Panc1 (cell line): ENCODE data around the gene CPLX3. TPM values are rescaled to one million over a fixed set of nuclear protein-coding genes. Genes with fewer than 3 reads are reported as not detected.

Experiments used
- ATAC-seq: fragments of 200-7000 bp; cut with Tn5 transposase; 2 replicates; pipeline ENCODE4 v1.9.1; 2020; ENCODE audit warnings: mild to moderate bottlenecking, moderate library complexity
- BruUV-seq: library from RNA; stranded (reverse); fragments of 400-500 nt; replicated peaks from 2 replicates; lab custom pipeline; 2021; lab: Mats Ljungman, UMichigan
- CTCF ChIA-PET: fragments of 300-600 bp; sonication (Branson Sonifier 250); formaldehyde crosslinking; loops from one replicate; lab custom pipeline; 2022; ENCODE audit warnings: antibody characterized with exemption; lab: Charles Lee
- POLR2A ChIA-PET: fragments of 300-600 bp; sonication (Branson Sonifier 250); formaldehyde crosslinking; loops from one replicate; lab custom pipeline; 2022; ENCODE audit warnings: antibody characterized with exemption; lab: Charles Lee
- DNase-seq: peaks from one replicate; pipeline ENCODE4 v3.0.0-alpha.2; 2010; ENCODE audit warnings: low read depth, low spot score
- H3K27ac ChIP-seq: 2 replicates; pipeline ENCODE4 v1.5.1; 2011; ENCODE audit warnings: mild to moderate bottlenecking, low read length, inconsistent platforms
- H3K27me3 ChIP-seq: fragments of 200-500 bp; sonication (Bioruptor generic); 2 replicates; pipeline ENCODE4 v1.6.0; 2014; ENCODE audit warnings: low read length, inconsistent platforms; ENCODE audit not compliant: control insufficient read depth, insufficient read depth
- H3K36me3 ChIP-seq: fragments of 200-500 bp; sonication (Bioruptor generic); 2 replicates; pipeline ENCODE4 v1.5.1; 2014; ENCODE audit warnings: inconsistent platforms, mild to moderate bottlenecking, low read length, moderate library complexity; ENCODE audit not compliant: control insufficient read depth, insufficient read depth
- H3K4me1 ChIP-seq: 2 replicates; pipeline ENCODE4 v1.5.1; 2011; ENCODE audit warnings: inconsistent platforms, mild to moderate bottlenecking, low read length, moderate library complexity; ENCODE audit not compliant: control insufficient read depth, insufficient read depth
- H3K4me3 ChIP-seq, 2 experiments: 2 replicates each; pipeline ENCODE4 v1.5.1; 2011 to 2012; ENCODE audit warnings: low read depth in 2 of 2, low read length in 2 of 2, mild to moderate bottlenecking in 2 of 2, inconsistent platforms in 1 of 2, moderate library complexity in 1 of 2
- H3K9me3 ChIP-seq: fragments of 200-500 bp; sonication (Bioruptor generic); 2 replicates; pipeline ENCODE4 v1.5.1; 2014; ENCODE audit warnings: low read depth, mild to moderate bottlenecking, inconsistent platforms, low read length, moderate library complexity; ENCODE audit not compliant: control insufficient read depth, insufficient read depth
- POLR2AphosphoS5 ChIP-seq: IDR thresholded peaks from 2 replicates; pipeline ENCODE4 v1.6.1; 2012; ENCODE audit warnings: mild to moderate bottlenecking, low read depth, low read length, moderate library complexity
- REST ChIP-seq, 2 experiments: IDR thresholded peaks; 2 replicates each; pipeline ENCODE4 v1.6.1; 2011 to 2012; ENCODE audit warnings: low read depth in 2 of 2, control low read depth in 1 of 2, low read length in 1 of 2, mild to moderate bottlenecking in 1 of 2, moderate library complexity in 1 of 2; ENCODE audit not compliant: insufficient read depth in 1 of 2
- SIN3A ChIP-seq: IDR thresholded peaks from 2 replicates; pipeline ENCODE4 v1.6.1; 2012; ENCODE audit warnings: low read depth, mild to moderate bottlenecking, low read length, moderate library complexity, borderline replicate concordance; ENCODE audit not compliant: insufficient read depth
- TCF7L2 ChIP-seq: IDR thresholded peaks from 2 replicates; pipeline ENCODE4 v1.6.1; 2011; ENCODE audit warnings: mild to moderate bottlenecking, low read depth, low read length, inconsistent platforms
- in situ Hi-C: cut with HindIII; loops from 2 replicates; pipeline ENCODE4 v1.10.0; 2016; ENCODE audit warnings: low sequenced_read_pairs, low pct_unique_long_range_greater_than_20kb
- intact Hi-C: fragments of 100-400 bp; cut with micrococcal nuclease; formaldehyde crosslinking; loops from one replicate; pipeline ENCODE4 v1.10.0; 2022; ENCODE audit not compliant: unreplicated experiment
- total RNA-seq: library from RNA; stranded (reverse); gene quantifications from one replicate; pipeline ENCODE4 v1.2.1, GENCODE V29; 2021; ENCODE audit not compliant: unreplicated experiment
- TF ChIP-seq, protein P1 (sequence below): fragments of 450-650 bp; IDR thresholded peaks from 2 replicates; pipeline ENCODE4 v1.5.1; 2017; ENCODE audit warnings: mild to moderate bottlenecking

The CPLX3 gene
- total RNA-seq, 1 experiment from 2014 or later: not detected

DNA sequence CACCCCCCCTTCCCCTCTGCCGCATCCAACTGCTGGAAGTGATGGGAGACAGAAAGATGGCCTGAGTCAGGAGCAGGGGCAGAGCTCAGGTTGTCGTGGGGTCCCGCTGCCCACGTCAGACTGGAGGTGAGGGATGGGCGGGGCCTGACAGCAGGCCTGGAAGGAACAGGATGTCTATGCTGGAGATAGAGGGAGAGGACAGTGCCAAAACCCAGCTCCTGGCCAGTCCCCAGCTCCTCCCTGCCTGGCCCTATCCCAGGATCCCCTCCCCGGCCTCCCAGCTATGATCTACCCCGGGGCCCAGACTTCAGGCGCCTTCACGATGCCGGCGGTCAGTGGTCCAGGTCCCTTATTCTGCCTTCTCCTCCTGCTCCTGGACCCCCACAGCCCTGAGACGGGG, 13.9 kb upstream of the CPLX3 start, which contains the start of gene LMAN1L:
Gene LMAN1L, plus strand, starts transcription at position 303 of the 400 bp plus-strand sequence. Its CDS starts 20 bp downstream, at position 323.
- Histone ChIP-seq H3K4me1 (peaks cover 4% of the 10 kb centered on the region; the same call in 1 of the 2 replicates), H3K36me3 (no peaks in the 10 kb centered on the region), H3K9me3 (no peaks in the 10 kb centered on the region), H3K4me3 (no peak within 1 kb of the TSS), H3K27ac (no peak within 1 kb of the TSS), H3K27me3 (no peaks in the 10 kb centered on the region)
- DNase-seq: no peak
- in situ Hi-C loops: no loop called here
- POLR2A ChIA-PET: interaction anchor here (0.5 kb wide), 1 partner anchor 145 kb away, joined by 7 read pairs; no protein-coding TSS in a partner anchor
- no TSS peak for BruUV-seq
- intact Hi-C loops: no loop called here
- TF ChIP-seq SIN3A (no peak), POLR2AphosphoS5 (no peak), TCF7L2 (no peak), REST (IDR thresholded peaks at IDR 0.05; ENCODE audit: insufficient read depth in 1 of 2, low read depth in 2 of 2, low read length in 1 of 2) (no peak)
- TF ChIP-seq, protein P1, sequence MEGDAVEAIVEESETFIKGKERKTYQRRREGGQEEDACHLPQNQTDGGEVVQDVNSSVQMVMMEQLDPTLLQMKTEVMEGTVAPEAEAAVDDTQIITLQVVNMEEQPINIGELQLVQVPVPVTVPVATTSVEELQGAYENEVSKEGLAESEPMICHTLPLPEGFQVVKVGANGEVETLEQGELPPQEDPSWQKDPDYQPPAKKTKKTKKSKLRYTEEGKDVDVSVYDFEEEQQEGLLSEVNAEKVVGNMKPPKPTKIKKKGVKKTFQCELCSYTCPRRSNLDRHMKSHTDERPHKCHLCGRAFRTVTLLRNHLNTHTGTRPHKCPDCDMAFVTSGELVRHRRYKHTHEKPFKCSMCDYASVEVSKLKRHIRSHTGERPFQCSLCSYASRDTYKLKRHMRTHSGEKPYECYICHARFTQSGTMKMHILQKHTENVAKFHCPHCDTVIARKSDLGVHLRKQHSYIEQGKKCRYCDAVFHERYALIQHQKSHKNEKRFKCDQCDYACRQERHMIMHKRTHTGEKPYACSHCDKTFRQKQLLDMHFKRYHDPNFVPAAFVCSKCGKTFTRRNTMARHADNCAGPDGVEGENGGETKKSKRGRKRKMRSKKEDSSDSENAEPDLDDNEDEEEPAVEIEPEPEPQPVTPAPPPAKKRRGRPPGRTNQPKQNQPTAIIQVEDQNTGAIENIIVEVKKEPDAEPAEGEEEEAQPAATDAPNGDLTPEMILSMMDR: no peak
- no peak for ATAC-seq
- CTCF ChIA-PET: interaction anchor here (1.5 kb wide), 1 partner anchor 10 kb away, joined by 3 read pairs; no protein-coding TSS in a partner anchor

- no TSS peak for BruUV-seq
- ChIA-PET POLR2A (no interaction called here), CTCF (interaction anchor here (0.6 kb wide), 1 partner anchor 44 kb away, joined by 3 read pairs; no protein-coding TSS in a partner anchor)
- Histone ChIP-seq H3K9me3 (no peaks in the 10 kb centered on the region), H3K27ac (no peak overlapping the region), H3K4me3 (no peak overlapping the region), H3K36me3 (no peaks in the 10 kb centered on the region), H3K27me3 (no peaks in the 10 kb centered on the region), H3K4me1 (peaks cover 4% of the 10 kb centered on the region; the same call in 1 of the 2 replicates)
- ATAC-seq: no peak
- in situ Hi-C loops (no loop called here), intact Hi-C loops (no loop called here)
- DNase-seq: no peak
- TF ChIP-seq SIN3A (no peak), TCF7L2 (no peak), POLR2AphosphoS5 (no peak), REST (IDR thresholded peaks at IDR 0.05; ENCODE audit: insufficient read depth in 1 of 2, low read depth in 2 of 2, low read length in 1 of 2) (no peak)
- TF ChIP-seq, protein P1: no peak
Measured at GRCh38 chr15:74815121-74815934, 11.1 kb upstream of the CPLX3 start.
